A549 (cell line): ENCODE results near the gene MAPK11. TPM values are rescaled to one million over a fixed set of nuclear protein-coding genes. Genes with fewer than 3 reads are reported as not detected.

Source experiments
- ATAC-seq, 2 experiments: fragments of 200-7000 bp in 1 of 2; fragments of >200 bp in 1 of 2; cut with Nextera tagmentation in 1 of 2; cut with Tn5 transposase in 1 of 2; 3 replicates each; pipeline versions ENCODE4 v1.8.0 to v1.9.1; 2018 to 2020; ENCODE audit warnings: mild to moderate bottlenecking in 1 of 2, moderate library complexity in 1 of 2
- CTCF ChIA-PET: fragments of 300-600 bp; sonication (Branson Sonifier 250); formaldehyde crosslinking; extraction: SDS; loops from one replicate; lab custom pipeline; 2021; ENCODE audit warnings: antibody characterized with exemption, inconsistent platforms; lab: Yijun Ruan, JAX
- POLR2A ChIA-PET: fragments of 350-600 bp; formaldehyde crosslinking; extraction: SDS; loops from one replicate; lab custom pipeline; 2021; ENCODE audit warnings: antibody characterized with exemption, inconsistent platforms; lab: Yijun Ruan, JAX
- DNase-seq, 2 experiments: peaks; one replicate each; pipeline versions ENCODE4 v3.0.0 to v3.0.0-alpha.2; 2011 to 2016; ENCODE audit warnings: low read depth in 1 of 2, low spot score in 1 of 2
- FAIRE-seq: peaks from 2 replicates; lab custom pipeline; 2011; peaks lifted over from hg19 to GRCh38; lab: Jason Lieb, UNC
- H3K27ac ChIP-seq, 2 experiments: fragments of >200 bp; sonication (Bioruptor Twin); formaldehyde crosslinking; 3 replicates each; pipeline ENCODE4 v1.5.1; 2016 to 2017
- H3K4me1 ChIP-seq: fragments of >200 bp; sonication (Bioruptor Twin); formaldehyde crosslinking; 3 replicates; pipeline ENCODE4 v1.6.1; 2016
- H3K4me2 ChIP-seq: fragments of >200 bp; sonication (Bioruptor Twin); formaldehyde crosslinking; 3 replicates; pipeline ENCODE4 v1.6.1; 2016
- H3K4me3 ChIP-seq: fragments of >200 bp; sonication (Bioruptor Twin); formaldehyde crosslinking; 3 replicates; pipeline ENCODE4 v1.5.1; 2016
- H3K9me3 ChIP-seq: fragments of >200 bp; sonication (Bioruptor Twin); formaldehyde crosslinking; 3 replicates; pipeline ENCODE4 v1.6.1; 2016
- CEBPB ChIP-seq, 2 experiments: fragments of >200 bp in 1 of 2; sonication (Bioruptor Twin) in 1 of 2; formaldehyde crosslinking in 1 of 2; IDR thresholded peaks; 2 replicates each; pipeline ENCODE4 v1.6.1; 2012 to 2016
- CHD2 ChIP-seq: fragments of 150-350 bp; IDR thresholded peaks from 2 replicates; pipeline ENCODE4 v1.6.1; 2014; ENCODE audit warnings: low read length; ENCODE audit not compliant: partially characterized antibody
- CHD4 ChIP-seq: fragments of 200-600 bp; sonication (generic); IDR thresholded peaks from 2 replicates; pipeline ENCODE4 v1.6.1; 2016; ENCODE audit warnings: antibody characterized with exemption, mild to moderate bottlenecking, borderline replicate concordance
- EHF ChIP-seq: fragments of 250-450 bp; sonication (Bioruptor Pico); IDR thresholded peaks from 2 replicates; pipeline ENCODE4 v1.5.0; 2020; ENCODE audit warnings: mild to moderate bottlenecking
- ESRRA ChIP-seq: fragments of 150-350 bp; IDR thresholded peaks from 2 replicates; pipeline ENCODE4 v1.6.1; 2014; ENCODE audit warnings: mild to moderate bottlenecking, low read length, borderline replicate concordance
- HEYL ChIP-seq: fragments of 250-450 bp; sonication (Bioruptor Pico); IDR thresholded peaks from 2 replicates; pipeline ENCODE4 v1.8.0; 2021; ENCODE audit warnings: mild to moderate bottlenecking, moderate library complexity
- HOXB13 ChIP-seq: fragments of 250-450 bp; sonication (Bioruptor Pico); IDR thresholded peaks from 2 replicates; pipeline ENCODE4 v1.5.0; 2020; ENCODE audit warnings: low read depth, mild to moderate bottlenecking, moderate library complexity
- KDM1A ChIP-seq: fragments of 200-600 bp; sonication (generic); IDR thresholded peaks from 2 replicates; pipeline ENCODE4 v1.6.1; 2016; ENCODE audit warnings: low read depth, mild to moderate bottlenecking
- KDM5A ChIP-seq: fragments of 200-600 bp; sonication (generic); IDR thresholded peaks from 2 replicates; pipeline ENCODE4 v1.6.1; 2016; ENCODE audit warnings: antibody characterized with exemption, mild to moderate bottlenecking
- MYC ChIP-seq: IDR thresholded peaks from 2 replicates; pipeline ENCODE4 v1.6.1; 2012; ENCODE audit warnings: mild to moderate bottlenecking, inconsistent platforms, low read length, improper control_type of control experiment, borderline replicate concordance
- NPAS2 ChIP-seq: fragments of 250-450 bp; sonication (Bioruptor Pico); IDR thresholded peaks from 2 replicates; pipeline ENCODE4 v1.8.0; 2022; ENCODE audit warnings: mild to moderate bottlenecking, moderate library complexity, borderline replicate concordance
- POLR2A ChIP-seq: IDR thresholded peaks from 2 replicates; pipeline ENCODE4 v1.6.1; 2012; ENCODE audit warnings: mild to moderate bottlenecking, low read length
- RAD21 ChIP-seq, 2 experiments: fragments of >200 bp in 1 of 2; sonication (Bioruptor Twin) in 1 of 2; formaldehyde crosslinking in 1 of 2; IDR thresholded peaks in 1 of 2; conservative IDR thresholded peaks in 1 of 2; 2 replicates in 1 of 2; 3 replicates in 1 of 2; pipeline ENCODE4 v1.6.1; 2012 to 2018; ENCODE audit warnings: inconsistent platforms in 1 of 2
- RARB ChIP-seq: fragments of 250-450 bp; sonication (Bioruptor Pico); IDR thresholded peaks from 2 replicates; pipeline ENCODE4 v1.8.0; 2021; ENCODE audit warnings: mild to moderate bottlenecking, moderate library complexity
- TFCP2L1 ChIP-seq: fragments of 250-450 bp; sonication (Bioruptor Pico); IDR thresholded peaks from 2 replicates; pipeline ENCODE4 v1.5.0; 2021; ENCODE audit warnings: mild to moderate bottlenecking
- TP53 ChIP-seq: fragments of 250-450 bp; sonication (Bioruptor Pico); IDR thresholded peaks from 2 replicates; pipeline ENCODE4 v1.5.0; 2021; ENCODE audit warnings: mild to moderate bottlenecking, moderate library complexity
- ZFP36 ChIP-seq: fragments of 450-650 bp; IDR thresholded peaks from 2 replicates; pipeline ENCODE4 v1.6.1; 2014; ENCODE audit warnings: borderline replicate concordance; ENCODE audit not compliant: partially characterized antibody
- ZNF302 ChIP-seq: fragments of 250-450 bp; sonication (Bioruptor Pico); IDR thresholded peaks from 2 replicates; pipeline ENCODE4 v1.9.0; 2021; ENCODE audit warnings: inconsistent platforms, mild to moderate bottlenecking, moderate library complexity
- ZSCAN20 ChIP-seq: fragments of 250-450 bp; sonication (Bioruptor Pico); IDR thresholded peaks from 2 replicates; pipeline ENCODE4 v1.8.0; 2022; ENCODE audit warnings: mild to moderate bottlenecking, moderate library complexity
- WGBS: methylation state at CpG from one replicate; pipeline ENCODE4 v1.1.6; 2017; ENCODE audit errors: missing lambda C conversion rate; 5-methylcytosine and 5-hydroxymethylcytosine counted together
- polyA plus RNA-seq, 4 experiments: library from polyadenylated mRNA; depleted of rRNA in 3 of 4; stranded (reverse); fragments of >200 nt; fragmentation: RNase III in 1 of 4; extraction: RNeasy Plus Mini Kit Qiagen cat#74134 plus additional on column Dnase treatment in 1 of 4; gene quantifications; 2 replicates in 3 of 4; 3 replicates in 1 of 4; pipeline ENCODE4 v1.2.3, GENCODE V29; 2011 to 2017
- TF ChIP-seq, protein P1 (sequence below): IDR thresholded peaks from 2 replicates; pipeline ENCODE4 v1.6.1; 2012
- TF ChIP-seq, protein P2 (sequence below): fragments of >200 bp; sonication (Bioruptor Twin); formaldehyde crosslinking; IDR thresholded peaks from 2 replicates; pipeline ENCODE4 v1.6.1; 2016
- TF ChIP-seq, protein P3 (sequence below): IDR thresholded peaks from 2 replicates; pipeline ENCODE4 v1.6.1; 2012; ENCODE audit warnings: low read depth, borderline replicate concordance
- TF ChIP-seq, protein P4 (sequence below): fragments of 150-350 bp; IDR thresholded peaks from 2 replicates; pipeline ENCODE4 v1.6.1; 2014; ENCODE audit warnings: low read depth, mild to moderate bottlenecking, low read length

MAPK11 gene
- polyA plus RNA-seq, 2 of the 4 experiments (the other 2 are of a cell fraction): 1.6 to 5.5 TPM

DNA sequence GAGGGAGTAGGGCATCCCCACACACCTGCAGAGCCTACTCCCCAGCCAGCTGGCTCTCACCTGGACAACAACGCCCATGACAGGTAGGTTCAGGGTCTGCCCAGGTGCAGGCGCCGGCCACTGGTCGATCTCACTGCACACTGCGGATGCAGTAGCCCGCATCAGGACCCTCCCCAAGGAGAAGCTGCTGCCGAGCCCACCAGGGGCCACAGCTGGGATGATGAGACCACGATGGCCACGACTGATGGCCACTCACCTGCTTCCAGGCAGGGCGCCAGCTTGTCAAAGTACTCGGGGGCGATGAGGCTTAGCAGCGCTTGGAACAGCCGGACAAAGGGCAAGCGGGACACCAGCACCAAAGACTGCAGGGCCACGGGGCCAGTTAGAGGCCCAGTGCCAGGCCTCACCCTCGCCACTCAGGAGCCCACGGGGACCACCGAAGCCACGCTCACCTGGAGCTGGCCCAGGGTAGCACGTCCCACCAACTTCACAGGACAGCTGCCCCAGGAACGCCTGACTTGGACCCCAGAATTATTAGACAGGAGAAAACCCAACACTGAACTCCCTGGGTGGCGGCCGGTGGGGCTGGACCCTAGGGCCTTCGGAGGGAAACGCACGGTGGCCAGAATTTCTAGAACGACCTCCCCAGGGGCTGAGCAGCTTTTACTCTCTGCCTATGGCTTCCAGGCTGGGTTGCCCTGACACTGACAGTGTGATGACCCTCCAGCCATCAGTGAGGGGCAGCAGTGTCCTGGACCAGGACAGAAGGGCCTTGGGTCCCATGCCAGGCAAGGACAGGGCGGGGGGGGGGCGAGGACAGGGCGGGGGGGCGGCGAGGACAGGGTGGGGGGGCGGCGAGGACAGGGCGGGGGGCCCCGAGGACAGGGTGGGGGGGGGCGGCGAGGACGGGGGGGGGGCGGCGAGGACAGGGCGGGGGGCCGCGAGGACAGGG, 46.2 kb upstream of the MAPK11 start:
- ATAC-seq (no peak), DNase-seq (no peak), FAIRE-seq (no peak)
- CTCF ChIA-PET: interaction anchor here (0.7 to 3.2 kb wide), 6 partner anchors 8 to 64 kb away, joined by 3 to 19 read pairs (median 3); partner anchors contain the start of gene DENND6B
- Histone ChIP-seq H3K4me1 (0 out of 3 replicates have a peak, but pooled peaks cover 3% of the 10 kb centered on the region), H3K4me2 (no peak overlapping the region), H3K9me3 (no peaks in the 10 kb centered on the region), H3K4me3 (no peak overlapping the region), H3K27ac (no peak overlapping the region)
- TF ChIP-seq HOXB13 (CRISPR knock-in tag) (no peak), CEBPB (IDR thresholded peaks at IDR 0.05) (no peak), RARB (CRISPR knock-in tag) (no peak), RAD21 (conservative IDR thresholded peaks at IDR 0.05 in 1 of 2, IDR thresholded peaks at IDR 0.05 in 1 of 2) (no peak), ESRRA (no peak), EHF (no peak)
- 93% methylated on average over 8 of the region's 45 CpGs for WGBS
- POLR2A ChIA-PET: no interaction called here

DNA sequence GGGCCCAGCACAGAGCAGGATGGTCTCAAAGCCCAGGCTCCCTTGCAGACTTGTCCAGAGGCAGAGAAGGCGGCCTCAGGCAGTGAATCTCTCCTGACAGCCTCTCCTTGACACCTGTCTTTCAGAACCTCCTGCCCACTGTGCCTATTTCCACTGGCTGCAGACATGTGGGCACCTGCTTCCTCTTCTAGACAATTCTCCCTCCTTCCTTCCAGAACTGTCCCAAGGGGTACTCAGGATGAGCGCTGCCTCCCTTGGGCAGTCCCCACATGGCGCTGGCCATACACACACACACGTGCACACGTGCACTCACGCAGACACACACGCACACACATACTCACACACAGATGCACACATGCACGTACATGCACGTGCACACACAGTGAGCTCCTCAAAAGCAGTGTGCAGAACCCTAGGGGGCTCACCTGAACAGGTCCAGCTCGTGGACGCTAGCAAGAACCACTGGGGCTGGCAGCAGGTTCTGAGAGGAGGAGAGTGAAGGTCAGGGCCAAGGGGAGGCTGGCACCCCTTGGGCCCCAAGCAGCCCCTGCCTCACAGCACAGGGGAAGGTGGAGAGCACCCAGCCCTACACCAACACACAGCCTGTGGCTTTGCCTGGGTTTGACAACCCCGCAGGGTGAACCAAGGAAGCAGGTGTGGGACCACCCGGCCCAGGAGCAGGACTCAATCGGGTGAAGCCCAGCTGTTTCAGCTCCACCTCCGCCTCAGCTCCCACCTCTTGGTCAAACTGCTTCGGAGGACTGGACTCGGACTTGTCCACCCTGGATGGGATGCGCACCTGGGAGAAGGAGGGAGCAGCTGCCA, 45.3 kb upstream of the MAPK11 start:
- ChIA-PET POLR2A (no interaction called here), CTCF (interaction anchor here (0.7 to 3.2 kb wide), 7 partner anchors 8 to 63 kb away, joined by 3 to 19 read pairs (median 3); partner anchors contain the start of gene DENND6B)
- no peak for FAIRE-seq
- TF ChIP-seq RAD21 (conservative IDR thresholded peaks at IDR 0.05 in 1 of 2, IDR thresholded peaks at IDR 0.05 in 1 of 2): no peak
- WGBS: 87% methylated on average over 8 of the region's 18 CpGs
- ATAC-seq: no peak
- DNase-seq: no peak
- no peak overlapping the region for H3K27ac ChIP-seq
- no peaks in the 10 kb centered on the region for H3K9me3 ChIP-seq
- no peak overlapping the region for H3K4me2 ChIP-seq
- H3K4me3 ChIP-seq: no peak overlapping the region
- H3K4me1 ChIP-seq: 0 out of 3 replicates have a peak, but pooled peaks cover 3% of the 10 kb centered on the region

DNA sequence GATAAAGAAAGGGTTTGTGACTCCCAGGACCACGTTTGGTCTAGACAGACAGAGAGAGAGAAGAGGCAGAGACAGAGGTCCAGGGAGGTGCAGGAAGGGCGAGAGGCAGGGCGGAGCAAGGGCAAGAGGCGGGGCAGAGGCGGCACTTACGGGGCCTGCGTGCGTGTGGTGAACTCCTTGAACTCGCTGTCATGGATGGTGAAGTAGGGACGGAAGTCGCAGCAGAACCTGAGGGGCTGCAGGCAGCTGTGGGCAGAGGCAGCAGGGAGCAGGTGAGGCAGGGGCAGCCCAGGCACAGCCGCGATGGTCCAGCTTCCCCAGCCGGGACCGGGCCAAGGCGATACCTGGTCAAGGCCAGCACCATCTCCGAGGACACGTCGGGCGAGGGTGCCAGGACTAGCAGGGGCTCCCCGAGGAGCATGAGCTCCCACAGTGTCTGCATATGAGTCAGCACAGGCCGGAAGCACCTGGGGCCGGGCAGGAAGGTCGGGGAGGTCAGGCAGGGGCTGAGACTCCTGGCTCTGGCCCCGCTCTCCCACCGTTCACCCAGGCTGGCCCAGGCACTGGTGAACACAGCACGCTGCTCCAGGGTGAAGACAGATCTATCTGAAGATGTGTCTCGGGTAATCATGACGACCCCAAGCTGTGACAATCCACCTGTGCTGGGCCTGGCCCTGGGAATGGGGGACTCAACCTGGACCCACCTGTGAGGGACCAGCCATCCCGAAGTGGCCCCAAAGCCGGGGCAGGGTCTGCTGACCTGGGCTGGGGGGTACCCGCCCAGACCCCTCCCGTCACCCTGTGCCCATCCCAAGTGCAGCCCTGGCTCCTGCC, 44.5 kb upstream of the MAPK11 start:
- DNase-seq: no peak
- 68% methylated on average over 18 of the region's 33 CpGs for WGBS
- Histone ChIP-seq H3K4me1 (0 out of 3 replicates have a peak, but pooled peaks cover 3% of the 10 kb centered on the region), H3K4me3 (no peak overlapping the region), H3K9me3 (no peaks in the 10 kb centered on the region), H3K27ac (no peak overlapping the region), H3K4me2 (no peak overlapping the region)
- ATAC-seq: peak in 1 of 2 experiments; percentile 72; a peak in 3 of 6 replicates
- TF ChIP-seq HOXB13 (CRISPR knock-in tag) (no peak), KDM5A (no peak), POLR2A (no peak), NPAS2 (CRISPR knock-in tag) (no peak), ZSCAN20 (CRISPR knock-in tag) (no peak), MYC (no peak), RAD21 (conservative IDR thresholded peaks at IDR 0.05 in 1 of 2, IDR thresholded peaks at IDR 0.05 in 1 of 2) (no peak), CHD4 (no peak), KDM1A (no peak), TFCP2L1 (CRISPR knock-in tag) (no peak), TP53 (CRISPR knock-in tag) (no peak), CHD2 (no peak), ZNF302 (no peak), HEYL (CRISPR knock-in tag) (no peak), ZFP36 (no peak)
- TF ChIP-seq, protein P1, sequence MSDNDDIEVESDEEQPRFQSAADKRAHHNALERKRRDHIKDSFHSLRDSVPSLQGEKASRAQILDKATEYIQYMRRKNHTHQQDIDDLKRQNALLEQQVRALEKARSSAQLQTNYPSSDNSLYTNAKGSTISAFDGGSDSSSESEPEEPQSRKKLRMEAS: no peak
- TF ChIP-seq, protein P2, sequence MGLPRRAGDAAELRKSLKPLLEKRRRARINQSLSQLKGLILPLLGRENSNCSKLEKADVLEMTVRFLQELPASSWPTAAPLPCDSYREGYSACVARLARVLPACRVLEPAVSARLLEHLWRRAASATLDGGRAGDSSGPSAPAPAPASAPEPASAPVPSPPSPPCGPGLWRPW: no peak
- TF ChIP-seq, protein P3, sequence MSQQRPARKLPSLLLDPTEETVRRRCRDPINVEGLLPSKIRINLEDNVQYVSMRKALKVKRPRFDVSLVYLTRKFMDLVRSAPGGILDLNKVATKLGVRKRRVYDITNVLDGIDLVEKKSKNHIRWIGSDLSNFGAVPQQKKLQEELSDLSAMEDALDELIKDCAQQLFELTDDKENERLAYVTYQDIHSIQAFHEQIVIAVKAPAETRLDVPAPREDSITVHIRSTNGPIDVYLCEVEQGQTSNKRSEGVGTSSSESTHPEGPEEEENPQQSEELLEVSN: no peak
- TF ChIP-seq, protein P4, sequence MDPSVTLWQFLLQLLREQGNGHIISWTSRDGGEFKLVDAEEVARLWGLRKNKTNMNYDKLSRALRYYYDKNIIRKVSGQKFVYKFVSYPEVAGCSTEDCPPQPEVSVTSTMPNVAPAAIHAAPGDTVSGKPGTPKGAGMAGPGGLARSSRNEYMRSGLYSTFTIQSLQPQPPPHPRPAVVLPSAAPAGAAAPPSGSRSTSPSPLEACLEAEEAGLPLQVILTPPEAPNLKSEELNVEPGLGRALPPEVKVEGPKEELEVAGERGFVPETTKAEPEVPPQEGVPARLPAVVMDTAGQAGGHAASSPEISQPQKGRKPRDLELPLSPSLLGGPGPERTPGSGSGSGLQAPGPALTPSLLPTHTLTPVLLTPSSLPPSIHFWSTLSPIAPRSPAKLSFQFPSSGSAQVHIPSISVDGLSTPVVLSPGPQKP: no peak
- POLR2A ChIA-PET: no interaction called here
- FAIRE-seq: no peak
- CTCF ChIA-PET: interaction anchor here (1.3 to 3.2 kb wide), 5 partner anchors 9 to 26 kb away, joined by 3 to 19 read pairs (median 4); partner anchors contain the start of gene DENND6B
